ENCODE results near the gene ST6GALNAC1. TPM values are rescaled to one million over a fixed set of nuclear protein-coding genes. Genes with fewer than 3 reads are reported as not detected.

ST6GALNAC1 gene
- polyA plus RNA-seq, 3 donors, result not detected

DNA sequence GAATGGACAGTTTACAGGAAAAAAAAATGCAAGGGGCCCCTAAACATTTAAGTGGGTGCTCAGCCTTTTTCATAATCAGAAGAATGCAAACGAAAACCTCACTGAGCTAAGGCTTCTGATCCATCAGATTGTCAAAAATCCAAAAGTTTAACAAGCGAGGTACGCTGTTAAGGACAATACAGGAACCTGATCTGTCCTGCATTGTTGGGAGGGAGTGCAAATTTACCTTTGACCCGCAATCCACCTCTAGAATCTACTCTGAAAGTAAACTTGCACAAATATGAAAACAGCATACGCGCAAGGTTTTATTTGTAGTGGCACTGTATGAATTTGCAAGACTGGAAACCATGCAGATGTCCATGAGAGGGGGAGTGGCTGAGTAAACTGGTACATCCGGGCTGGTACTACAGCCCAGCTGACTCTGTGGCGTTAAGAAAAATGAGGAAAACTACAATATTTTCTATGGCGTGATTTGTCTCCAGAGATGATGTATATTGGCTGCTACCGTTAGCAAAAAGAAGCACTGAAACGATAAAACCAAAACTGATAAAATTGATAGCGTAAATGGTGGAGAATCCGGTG, 28.8 kb upstream of the ST6GALNAC1 start:
- peak overlapping the region; percentile 66 to 90 (median 87) for H3K4me3 ChIP-seq (replicated peaks in 1 of 3; ENCODE audit: low read depth in 2 of 3, low read length in 3 of 3)
- H3K36me3 ChIP-seq (replicated peaks in 1 of 2; ENCODE audit: control insufficient read depth in 1 of 2, insufficient read depth in 2 of 2, low read length in 2 of 2), result no peaks in the 10 kb centered on the region
- DNase-seq, result no peak
- 83% methylated on average over 4 of the region's 13 CpGs for WGBS (ENCODE audit: insufficient coverage)
- H3K36me3 Mint-ChIP-seq, result no peaks in the 10 kb centered on the region
- peak overlapping the region; percentile 73 for H3K9ac ChIP-seq (ENCODE audit: insufficient read depth, low read length, poor library complexity, severe bottlenecking)
- H3K4me1 Mint-ChIP-seq, result peaks cover 18% of the 10 kb centered on the region
- peaks cover 12 to 15% of the 10 kb centered on the region in 2 donors for H3K4me1 ChIP-seq (ENCODE audit: control insufficient read depth in 1 of 2, insufficient read depth in 2 of 2, low read length in 2 of 2)
- peaks cover 0 to 2% (median 0%) of the 10 kb centered on the region in 7 donors for H3K9me3 Mint-ChIP-seq
- no peaks in the 10 kb centered on the region for H3K9me3 ChIP-seq (replicated peaks in 1 of 2; ENCODE audit: control insufficient read depth in 1 of 2, insufficient read depth in 1 of 2, low read length in 2 of 2)
- H3K79me2 ChIP-seq (ENCODE audit: insufficient read depth, low read length), result no peaks in the 10 kb centered on the region
- peak overlapping the region; percentile 81 to 94 for H3K4me3 Mint-ChIP-seq
- peak overlapping the region; percentile 53 to 94 (median 87) for H3K27ac Mint-ChIP-seq
- intact Hi-C loops (cut with micrococcal nuclease), result loop anchor here (5.0 to 10.0 kb wide), 2 partner anchors 52 to 55 kb away; partner anchors contain the start of genes JMJD6 (in 2 of the 2) and METTL23 (in 2 of the 2)
- no peaks in the 10 kb centered on the region for H4K20me1 ChIP-seq (ENCODE audit: insufficient read depth, low read length)
- peak overlapping the region; percentile 64 to 86 for H3K27ac ChIP-seq (ENCODE audit: low read depth in 1 of 2, low read length in 2 of 2)
- H2AFZ ChIP-seq (ENCODE audit: insufficient read depth, low read depth, low read length, poor library complexity, severe bottlenecking), result peak overlapping the region; percentile 92
- peaks cover 4 to 7% (median 6%) of the 10 kb centered on the region in 3 donors for H3K27me3 Mint-ChIP-seq (ENCODE audit: low read depth in 3 of 3)
- no peaks in the 10 kb centered on the region for H3K27me3 ChIP-seq (ENCODE audit: control insufficient read depth in 2 of 2, insufficient read depth in 2 of 2, low read length in 2 of 2)
- TF ChIP-seq, protein P1, sequence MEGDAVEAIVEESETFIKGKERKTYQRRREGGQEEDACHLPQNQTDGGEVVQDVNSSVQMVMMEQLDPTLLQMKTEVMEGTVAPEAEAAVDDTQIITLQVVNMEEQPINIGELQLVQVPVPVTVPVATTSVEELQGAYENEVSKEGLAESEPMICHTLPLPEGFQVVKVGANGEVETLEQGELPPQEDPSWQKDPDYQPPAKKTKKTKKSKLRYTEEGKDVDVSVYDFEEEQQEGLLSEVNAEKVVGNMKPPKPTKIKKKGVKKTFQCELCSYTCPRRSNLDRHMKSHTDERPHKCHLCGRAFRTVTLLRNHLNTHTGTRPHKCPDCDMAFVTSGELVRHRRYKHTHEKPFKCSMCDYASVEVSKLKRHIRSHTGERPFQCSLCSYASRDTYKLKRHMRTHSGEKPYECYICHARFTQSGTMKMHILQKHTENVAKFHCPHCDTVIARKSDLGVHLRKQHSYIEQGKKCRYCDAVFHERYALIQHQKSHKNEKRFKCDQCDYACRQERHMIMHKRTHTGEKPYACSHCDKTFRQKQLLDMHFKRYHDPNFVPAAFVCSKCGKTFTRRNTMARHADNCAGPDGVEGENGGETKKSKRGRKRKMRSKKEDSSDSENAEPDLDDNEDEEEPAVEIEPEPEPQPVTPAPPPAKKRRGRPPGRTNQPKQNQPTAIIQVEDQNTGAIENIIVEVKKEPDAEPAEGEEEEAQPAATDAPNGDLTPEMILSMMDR (IDR thresholded peaks at IDR 0.05), result no peak
- peak overlapping the region; percentile 87 for H3K4me2 ChIP-seq (replicated peaks; ENCODE audit: extremely low read depth, low read length, poor library complexity, severe bottlenecking)

- DNase-seq, result no peak
- Histone ChIP-seq H3K27me3 (ENCODE audit: control insufficient read depth in 2 of 2, insufficient read depth in 2 of 2, low read length in 2 of 2) (no peaks in the 10 kb centered on the region), H3K27ac (ENCODE audit: low read depth in 1 of 2, low read length in 2 of 2) (peak overlapping the region; percentile 64 to 86), H3K4me2 (replicated peaks; ENCODE audit: extremely low read depth, low read length, poor library complexity, severe bottlenecking) (peak overlapping the region; percentile 87), H3K79me2 (ENCODE audit: insufficient read depth, low read length) (no peaks in the 10 kb centered on the region), H3K4me3 (replicated peaks in 1 of 3; ENCODE audit: low read depth in 2 of 3, low read length in 3 of 3) (peak overlapping the region; percentile 66 to 90 (median 87)), H2AFZ (ENCODE audit: insufficient read depth, low read depth, low read length, poor library complexity, severe bottlenecking) (peak overlapping the region; percentile 92), H4K20me1 (ENCODE audit: insufficient read depth, low read length) (no peaks in the 10 kb centered on the region), H3K36me3 (replicated peaks in 1 of 2; ENCODE audit: control insufficient read depth in 1 of 2, insufficient read depth in 2 of 2, low read length in 2 of 2) (no peaks in the 10 kb centered on the region), H3K9me3 (replicated peaks in 1 of 2; ENCODE audit: control insufficient read depth in 1 of 2, insufficient read depth in 1 of 2, low read length in 2 of 2) (no peaks in the 10 kb centered on the region), H3K4me1 (ENCODE audit: control insufficient read depth in 1 of 2, insufficient read depth in 2 of 2, low read length in 2 of 2) (peaks cover 12 to 15% of the 10 kb centered on the region in 2 donors), H3K9ac (ENCODE audit: insufficient read depth, low read length, poor library complexity, severe bottlenecking) (peak overlapping the region; percentile 73)
- Mint-ChIP-seq H3K27me3 (ENCODE audit: low read depth in 3 of 3) (peaks cover 4 to 7% (median 6%) of the 10 kb centered on the region in 3 donors), H3K36me3 (no peaks in the 10 kb centered on the region), H3K27ac (peak overlapping the region; percentile 53 to 94 (median 87)), H3K4me1 (peaks cover 18% of the 10 kb centered on the region), H3K9me3 (peaks cover 0 to 2% (median 0%) of the 10 kb centered on the region in 7 donors), H3K4me3 (peak overlapping the region; percentile 81 to 94)
- TF ChIP-seq, protein P1 (IDR thresholded peaks at IDR 0.05), result no peak
- WGBS (ENCODE audit: insufficient coverage), result 1% methylated on average over 14 of the region's 19 CpGs
- intact Hi-C loops (cut with micrococcal nuclease), result loop anchor here (5.0 to 10.0 kb wide), 2 partner anchors 53 to 55 kb away; partner anchors contain the start of genes JMJD6 (in 2 of the 2) and METTL23 (in 2 of the 2)
These were observed 28.3 kb upstream of the ST6GALNAC1 start for GRCh38 chr17:76671912-76672262.
